GM18511 (cell line): ENCODE data around the gene EXOC4.

Experiments
- ATAC-seq: cut with Tn5 transposase; IDR thresholded peaks from one replicate; pipeline ENCODE4 v1.9.1; 2021; ENCODE audit warnings: mild to moderate bottlenecking, moderate library complexity; ENCODE audit not compliant: unreplicated experiment

EXOC4 gene

GRCh38 chr7:133739817-133740216 is 486.9 kb downstream of the EXOC4 start:
- no peak for ATAC-seq

- no peak for ATAC-seq
Observed at GRCh38 chr7:133741078-133741477, 488.2 kb downstream of the EXOC4 start.

- ATAC-seq: no peak
Observed at GRCh38 chr7:133741703-133742102, 488.8 kb downstream of the EXOC4 start.

- ATAC-seq: no peak
Observed at GRCh38 chr7:133742709-133743538, 490.0 kb downstream of the EXOC4 start.

- no peak for ATAC-seq
Observed at GRCh38 chr7:133744451-133744850, 491.6 kb downstream of the EXOC4 start.

DNA sequence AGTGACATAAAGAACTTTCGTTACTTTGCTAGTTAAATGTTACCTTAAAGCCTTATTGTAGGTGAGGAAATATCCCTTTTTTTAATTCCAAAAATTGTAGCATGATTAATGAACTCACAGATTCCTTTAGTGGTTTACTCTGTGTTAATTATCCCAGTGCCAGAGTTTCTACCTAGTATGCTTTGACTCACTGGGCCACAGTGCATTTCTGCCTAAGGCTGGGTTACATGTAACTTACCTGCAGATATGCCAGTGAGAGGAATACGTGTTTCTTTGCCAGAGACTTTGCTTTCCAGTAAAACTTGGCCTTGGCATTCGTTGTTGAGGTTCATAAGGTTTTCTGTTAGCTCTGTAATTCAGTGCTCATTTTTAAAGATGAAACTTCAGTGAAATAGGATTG is 493.4 kb downstream of the EXOC4 start:
- ATAC-seq: no peak

DNA sequence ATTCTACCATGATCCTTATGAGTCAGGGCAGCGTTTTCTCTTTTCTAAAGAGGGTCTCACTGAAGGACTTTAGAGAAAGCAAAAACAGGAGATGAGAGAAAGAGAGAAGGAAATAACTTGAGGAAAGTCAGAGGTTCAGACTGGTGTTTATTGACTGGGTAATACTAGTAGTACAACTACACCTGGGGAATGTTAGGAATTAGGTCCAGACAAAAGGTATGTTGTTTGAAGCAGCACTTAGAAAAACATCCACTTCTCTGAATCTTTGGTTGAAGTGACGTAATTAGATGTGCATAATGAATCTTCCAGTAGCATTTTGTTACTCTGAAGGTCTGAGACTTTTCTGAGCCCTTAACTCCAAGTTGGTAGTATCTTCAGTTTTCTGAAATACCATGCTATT is 494.0 kb downstream of the EXOC4 start:
- ATAC-seq: no peak

GRCh38 chr7:133748443-133749407 is 495.8 kb downstream of the EXOC4 start:
- ATAC-seq: no peak

DNA sequence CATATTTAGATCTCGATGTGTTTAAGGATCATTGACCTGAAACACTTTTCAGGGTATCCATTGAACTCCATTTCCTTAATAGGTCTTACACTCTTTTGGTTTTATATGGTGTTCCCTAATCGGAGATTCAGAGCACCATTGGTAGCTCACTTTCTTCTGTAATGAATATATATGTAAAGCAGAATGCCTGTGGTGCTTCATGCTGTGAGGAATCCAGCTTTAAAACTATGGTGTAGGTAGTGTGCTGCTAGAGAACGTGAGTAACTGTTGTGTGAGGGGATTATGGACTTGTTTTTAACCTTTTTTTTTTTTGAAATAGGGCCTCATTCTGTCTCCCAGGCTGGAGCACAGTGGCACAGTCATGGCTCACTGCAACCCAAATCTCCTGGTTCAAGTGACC is 497.4 kb downstream of the EXOC4 start:
- no peak for ATAC-seq

GRCh38 chr7:133751079-133751478 is 498.2 kb downstream of the EXOC4 start:
- no peak for ATAC-seq

- ATAC-seq: no peak
Observed at GRCh38 chr7:133753513-133753912, 500.6 kb downstream of the EXOC4 start.

- no peak for ATAC-seq
Observed at GRCh38 chr7:133754708-133755107, 501.8 kb downstream of the EXOC4 start.

GRCh38 chr7:133755901-133756300 is 503.0 kb downstream of the EXOC4 start:
- no peak for ATAC-seq

DNA sequence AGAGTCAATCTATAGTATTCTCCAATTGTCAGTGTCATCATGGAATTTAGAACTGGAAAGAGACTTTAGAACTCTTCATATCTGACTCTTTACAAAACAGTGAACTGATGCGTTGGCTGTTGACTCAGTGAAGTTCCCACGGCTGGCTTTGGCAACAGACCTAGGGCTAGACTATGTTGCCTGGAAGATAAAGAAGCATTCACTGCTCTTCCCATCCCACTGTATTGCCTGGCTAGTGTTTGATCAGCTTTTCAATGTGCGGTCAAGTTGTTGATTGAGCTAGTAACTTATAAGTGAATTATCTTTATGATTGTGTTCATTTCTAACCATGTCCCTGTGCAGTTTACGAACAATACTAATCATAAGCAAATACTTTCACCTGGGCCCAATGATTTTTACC is 508.6 kb downstream of the EXOC4 start:
- ATAC-seq: no peak

DNA sequence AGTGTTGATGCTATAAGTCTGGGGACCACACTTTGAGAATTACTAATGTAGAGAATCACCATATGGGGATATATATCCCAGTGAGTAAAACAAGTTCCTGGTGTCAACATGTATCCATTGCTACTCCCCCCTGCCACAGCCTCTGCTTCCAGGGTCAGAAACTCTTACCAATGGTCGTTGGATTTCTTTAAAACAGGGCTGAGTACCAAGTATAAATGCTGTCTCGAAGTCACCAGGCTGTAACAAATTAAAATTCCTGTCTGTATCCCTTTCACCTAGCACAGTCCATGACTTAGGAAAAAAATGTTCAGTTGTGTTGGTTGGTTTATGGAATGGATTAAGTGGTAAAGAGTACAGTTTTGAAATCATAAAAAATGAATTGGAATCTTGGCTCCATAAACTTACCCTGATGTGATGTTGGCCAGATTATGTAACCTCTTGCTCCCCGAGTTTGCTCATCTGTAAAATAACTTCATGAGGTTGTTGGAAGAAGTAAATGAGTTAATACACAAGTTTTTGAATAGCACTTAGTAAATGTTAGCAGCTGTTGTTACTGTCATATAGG is 510.3 kb downstream of the EXOC4 start:
- ATAC-seq: no peak

DNA sequence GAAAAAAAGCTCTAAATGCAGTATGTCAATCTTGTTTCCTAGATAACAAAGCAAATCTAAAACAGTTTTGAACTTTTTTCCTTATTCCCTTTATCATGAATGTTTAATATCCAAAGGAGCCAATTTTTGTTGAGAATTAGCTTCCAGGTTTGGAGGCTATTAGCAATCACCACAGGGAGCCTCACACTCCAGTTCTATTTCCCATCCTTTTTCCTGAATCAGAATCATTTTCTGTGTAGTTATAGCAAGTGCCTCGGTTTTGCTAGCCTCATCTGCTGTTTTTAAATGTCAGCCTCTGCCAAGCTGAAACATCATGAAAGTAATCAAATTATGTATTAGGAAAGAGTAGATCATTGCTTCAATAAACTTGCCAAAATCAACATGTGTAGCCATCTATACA is 516.8 kb downstream of the EXOC4 start:
- ATAC-seq: no peak

GRCh38 chr7:133770863-133771492 is 518.1 kb downstream of the EXOC4 start:
- no peak for ATAC-seq

DNA sequence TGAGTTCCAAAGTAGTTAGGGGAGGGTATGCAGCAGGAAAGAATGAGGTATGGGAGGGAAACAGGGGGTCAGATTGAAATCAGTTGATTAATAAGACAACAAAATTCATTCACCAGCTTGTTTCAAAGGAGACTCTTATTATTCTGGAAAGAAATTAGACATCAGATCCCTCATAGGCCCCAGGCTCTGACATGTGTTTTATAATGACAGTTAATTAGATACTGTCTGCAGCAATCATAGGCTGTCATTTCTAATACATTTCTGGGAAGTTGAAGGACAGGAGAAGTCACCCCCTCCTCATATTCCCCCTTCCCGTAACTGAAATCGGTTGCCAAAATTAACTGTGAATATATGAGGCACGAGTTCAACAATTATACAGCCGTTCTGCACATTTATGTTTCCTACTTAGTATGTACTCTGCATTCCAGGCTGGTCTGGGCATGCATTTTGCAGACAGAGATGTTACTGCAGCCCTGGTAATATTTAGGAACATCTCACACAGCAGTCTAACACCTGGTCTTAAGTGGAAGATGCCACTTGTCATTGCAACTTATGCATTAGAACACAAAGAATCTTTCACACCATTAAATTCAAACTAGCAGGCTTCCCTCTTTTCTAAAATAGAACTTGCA is 519.0 kb downstream of the EXOC4 start:
- ATAC-seq: no peak

GRCh38 chr7:133773601-133774000 is 520.7 kb downstream of the EXOC4 start:
- no peak for ATAC-seq

DNA sequence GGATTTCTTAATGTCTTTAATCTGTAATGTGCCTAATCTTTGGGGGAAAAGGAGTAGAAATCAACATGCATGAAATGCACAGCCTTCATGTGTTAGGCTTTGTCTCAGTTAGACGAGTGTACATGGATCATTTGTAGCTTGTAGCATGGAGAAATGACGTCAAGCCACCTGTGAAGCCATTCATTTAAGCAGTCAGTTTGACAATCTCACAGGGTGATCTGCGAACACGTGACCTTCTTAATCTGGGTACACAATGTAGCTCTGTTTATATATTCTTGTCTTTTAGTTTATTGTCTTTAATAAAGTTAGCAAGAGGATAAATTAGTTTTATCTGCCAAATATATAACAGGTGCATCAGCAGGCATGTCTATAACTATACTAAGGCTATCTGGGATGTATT is 522.3 kb downstream of the EXOC4 start:
- ATAC-seq: no peak

DNA sequence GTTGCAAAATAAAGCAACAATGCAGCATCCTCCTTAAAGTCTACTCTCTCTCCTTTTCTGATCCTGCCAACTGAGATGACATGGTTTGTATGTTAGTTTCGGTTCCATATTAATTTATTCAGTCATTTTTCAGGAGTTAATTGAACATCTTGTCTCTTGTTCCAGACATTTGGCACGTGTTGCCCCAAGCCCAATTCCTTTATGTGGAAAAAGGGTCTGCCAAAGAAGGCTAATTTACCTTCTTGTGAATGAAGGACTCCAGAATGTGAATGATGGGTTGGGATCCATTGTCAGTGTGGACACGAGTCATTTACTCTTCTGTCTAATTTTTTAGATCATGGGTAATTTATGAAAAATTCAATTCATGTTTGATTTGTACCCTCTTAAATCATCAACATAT is 523.4 kb downstream of the EXOC4 start:
- no peak for ATAC-seq
